Fibroblast of lung (primary cell): ENCODE results near the gene ANKS4B.

Experiments used
- CTCF ChIP-seq, 2 donors: IDR thresholded peaks in 1 of 2; conservative IDR thresholded peaks in 1 of 2; 1 replicate in 1 of 2; 2 replicates in 1 of 2; pipeline ENCODE4 v1.5.1; 2011 to 2012; ENCODE audit warnings: low read length in 2 of 2, control low read depth in 1 of 2, inconsistent platforms in 1 of 2, low read depth in 1 of 2, mild to moderate bottlenecking in 1 of 2
- EZH2 ChIP-seq: IDR thresholded peaks from 2 replicates; pipeline ENCODE4 v1.5.1; 2012; ENCODE audit warnings: low read length, control low read depth, mild to moderate bottlenecking; ENCODE audit errors: missing control alignments

- TF ChIP-seq CTCF (conservative IDR thresholded peaks at IDR 0.05 in 1 of 2, IDR thresholded peaks at IDR 0.05 in 1 of 2; ENCODE audit: low read depth in 1 of 2, low read length in 2 of 2) (no peak), EZH2 (no peak)
Observed at GRCh38 chr16:21233521-21234150, at the start of gene ANKS4B.
